Measurements from ENCODE around the gene NOA1. TPM values are rescaled to one million over a fixed set of nuclear protein-coding genes. Genes with fewer than 3 reads are reported as not detected.

NOA1 gene
- total RNA-seq, 4 donors from 2014 or later, result 15.3 to 25.8 (median 21.0) TPM

DNA sequence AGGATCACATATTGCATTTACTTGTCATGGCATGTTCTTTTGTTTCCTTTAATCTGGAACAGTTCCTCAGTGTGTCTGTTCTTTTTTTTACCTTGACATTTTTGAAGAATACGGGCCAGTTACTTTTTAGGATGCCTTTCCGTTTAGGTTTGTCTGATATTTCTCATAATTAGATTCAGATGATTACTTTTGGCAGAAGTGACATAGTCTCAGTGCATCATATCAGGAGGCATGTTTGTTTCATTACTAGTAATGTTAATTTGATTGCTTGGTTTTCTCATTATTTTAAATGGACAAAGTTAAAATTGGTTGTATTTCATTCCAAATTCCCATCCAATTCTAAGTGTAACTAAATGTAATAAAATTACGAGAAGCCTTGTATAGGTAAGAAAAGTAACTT is 9.5 kb upstream of the NOA1 start:
- Histone ChIP-seq H3K36me3 (peaks cover 6 to 65% of the 10 kb centered on the region in 2 donors), H3K9me3 (no peaks in the 10 kb centered on the region), H3K27me3 (no peaks in the 10 kb centered on the region), H3K27ac (no peak overlapping the region), H3K4me1 (peaks cover 0 to 27% (median 3%) of the 10 kb centered on the region in 3 donors), H3K4me3 (no peak overlapping the region)
- TF ChIP-seq POLR2A (IDR thresholded peaks at IDR 0.05) (no peak), EP300 (IDR thresholded peaks at IDR 0.05) (no peak), POLR2AphosphoS5 (IDR thresholded peaks at IDR 0.05) (no peak)
- TF ChIP-seq, protein P1, sequence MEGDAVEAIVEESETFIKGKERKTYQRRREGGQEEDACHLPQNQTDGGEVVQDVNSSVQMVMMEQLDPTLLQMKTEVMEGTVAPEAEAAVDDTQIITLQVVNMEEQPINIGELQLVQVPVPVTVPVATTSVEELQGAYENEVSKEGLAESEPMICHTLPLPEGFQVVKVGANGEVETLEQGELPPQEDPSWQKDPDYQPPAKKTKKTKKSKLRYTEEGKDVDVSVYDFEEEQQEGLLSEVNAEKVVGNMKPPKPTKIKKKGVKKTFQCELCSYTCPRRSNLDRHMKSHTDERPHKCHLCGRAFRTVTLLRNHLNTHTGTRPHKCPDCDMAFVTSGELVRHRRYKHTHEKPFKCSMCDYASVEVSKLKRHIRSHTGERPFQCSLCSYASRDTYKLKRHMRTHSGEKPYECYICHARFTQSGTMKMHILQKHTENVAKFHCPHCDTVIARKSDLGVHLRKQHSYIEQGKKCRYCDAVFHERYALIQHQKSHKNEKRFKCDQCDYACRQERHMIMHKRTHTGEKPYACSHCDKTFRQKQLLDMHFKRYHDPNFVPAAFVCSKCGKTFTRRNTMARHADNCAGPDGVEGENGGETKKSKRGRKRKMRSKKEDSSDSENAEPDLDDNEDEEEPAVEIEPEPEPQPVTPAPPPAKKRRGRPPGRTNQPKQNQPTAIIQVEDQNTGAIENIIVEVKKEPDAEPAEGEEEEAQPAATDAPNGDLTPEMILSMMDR (IDR thresholded peaks at IDR 0.05), result no peak
- WGBS, 2 donors (ENCODE audit: low coverage in 1 of 2), result 90 to 92% methylated on average over 3 of the region's 3 CpGs
- no peak for ATAC-seq

DNA sequence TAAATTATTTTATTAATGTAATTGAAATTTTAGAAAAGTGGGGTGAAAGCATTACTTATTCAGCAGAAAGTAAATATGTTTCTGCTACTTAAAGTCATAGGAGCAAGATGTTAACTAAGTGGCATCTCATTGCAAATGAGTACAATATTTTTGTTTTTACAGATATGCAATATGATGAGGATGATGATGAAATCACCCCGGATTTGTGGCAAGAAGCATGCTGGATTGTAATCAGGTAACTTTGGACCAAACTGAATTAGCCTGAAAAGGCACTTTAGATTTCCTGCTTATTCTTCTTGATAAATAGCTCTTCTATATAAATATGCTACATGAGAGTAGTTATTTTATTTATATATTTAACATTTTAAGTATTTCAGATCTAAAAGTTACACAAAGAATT is 8.8 kb upstream of the NOA1 start:
- peaks cover 0 to 35% (median 11%) of the 10 kb centered on the region in 3 donors for H3K4me1 ChIP-seq
- ATAC-seq, result no peak
- TF ChIP-seq, protein P1 (IDR thresholded peaks at IDR 0.05), result no peak
- TF ChIP-seq EP300 (IDR thresholded peaks at IDR 0.05), result no peak
- no peak for TF ChIP-seq POLR2AphosphoS5 (IDR thresholded peaks at IDR 0.05)
- TF ChIP-seq POLR2A (IDR thresholded peaks at IDR 0.05), result no peak
- no peak overlapping the region for H3K4me3 ChIP-seq
- no peak overlapping the region for H3K27ac ChIP-seq
- WGBS, 2 donors (ENCODE audit: low coverage in 1 of 2), result 86 to 94% methylated on average over 1 of the region's 1 CpG
- H3K36me3 ChIP-seq, result peaks cover 6 to 58% of the 10 kb centered on the region in 2 donors
- no peaks in the 10 kb centered on the region for H3K27me3 ChIP-seq
- no peaks in the 10 kb centered on the region for H3K9me3 ChIP-seq

DNA sequence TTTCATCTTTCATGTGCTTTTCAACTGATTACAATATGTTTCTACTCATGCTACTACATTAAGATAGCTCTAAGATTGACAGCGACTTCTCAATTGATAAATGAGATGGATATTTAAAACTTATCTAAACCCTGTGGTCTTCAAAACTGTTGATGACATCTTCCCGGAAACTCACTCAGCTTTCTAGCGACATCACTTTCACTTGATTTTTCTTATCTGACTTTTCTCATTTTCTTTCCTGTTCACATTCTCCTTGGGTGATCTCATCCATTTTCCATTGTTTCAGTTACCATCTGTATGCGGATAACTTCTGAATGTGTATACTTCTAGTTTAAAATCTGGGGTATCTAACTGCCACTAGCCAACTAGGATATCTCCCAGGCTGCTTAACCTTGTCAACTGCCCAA is 4.4 kb upstream of the NOA1 start:
- Histone ChIP-seq H3K9me3 (no peaks in the 10 kb centered on the region), H3K27me3 (no peaks in the 10 kb centered on the region), H3K27ac (no peak overlapping the region), H3K36me3 (peaks cover 0 to 17% of the 10 kb centered on the region in 2 donors), H3K4me3 (no peak overlapping the region), H3K4me1 (peaks cover 0 to 54% (median 20%) of the 10 kb centered on the region in 3 donors)
- TF ChIP-seq EP300 (IDR thresholded peaks at IDR 0.05) (no peak), POLR2AphosphoS5 (IDR thresholded peaks at IDR 0.05) (no peak), POLR2A (IDR thresholded peaks at IDR 0.05) (no peak)
- TF ChIP-seq, protein P1 (IDR thresholded peaks at IDR 0.05), result no peak
- ATAC-seq, result no peak
- 43 to 70% methylated on average over 4 of the region's 4 CpGs for WGBS, 2 donors (ENCODE audit: low coverage in 1 of 2)

DNA sequence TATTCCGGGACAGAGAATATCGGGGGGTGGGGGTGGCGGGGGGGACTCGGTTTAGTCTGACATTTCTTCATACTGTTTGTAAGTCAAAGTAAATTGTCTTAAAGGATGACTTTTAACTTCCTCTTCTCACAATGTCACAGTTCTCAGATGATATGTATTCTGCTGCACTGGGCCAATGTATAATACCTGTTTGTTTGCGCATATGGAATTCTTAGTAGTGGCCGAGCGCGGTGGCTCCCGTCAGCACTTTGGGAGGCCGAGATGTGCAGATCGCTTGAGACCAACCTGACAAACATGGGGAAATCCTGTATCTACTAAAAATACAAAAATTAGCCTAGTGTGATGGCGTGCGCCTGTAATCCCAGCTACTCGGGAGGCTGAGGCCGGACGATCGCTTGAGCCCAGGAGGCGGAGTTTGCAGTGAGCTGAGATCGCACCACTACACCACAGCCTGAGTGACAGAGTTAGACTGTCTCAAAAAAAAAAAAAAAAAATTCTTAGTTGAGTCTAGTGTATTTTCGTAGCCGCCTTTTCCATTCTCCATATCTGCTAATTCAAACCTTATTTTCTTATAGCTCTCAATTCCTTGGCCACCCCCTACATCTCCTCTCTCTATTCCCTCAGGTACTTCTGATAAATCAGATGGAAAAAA is 2.1 kb upstream of the NOA1 start:
- H3K27ac ChIP-seq, result peak overlapping the region in 3 of 4 donors; percentile 87 to 91 (median 88)
- ATAC-seq, result no peak
- H3K9me3 ChIP-seq, result no peaks in the 10 kb centered on the region
- peaks cover 0 to 72% (median 34%) of the 10 kb centered on the region in 3 donors for H3K4me1 ChIP-seq
- no peaks in the 10 kb centered on the region for H3K27me3 ChIP-seq
- peak overlapping the region; percentile 73 to 93 for H3K4me3 ChIP-seq
- 13 to 20% methylated on average over 7 to 19 of the region's 21 CpGs for WGBS, 2 donors (ENCODE audit: low coverage in 1 of 2)
- H3K36me3 ChIP-seq, result peaks cover 0 to 3% of the 10 kb centered on the region in 2 donors
- no peak for TF ChIP-seq POLR2AphosphoS5 (IDR thresholded peaks at IDR 0.05)
- TF ChIP-seq EP300 (IDR thresholded peaks at IDR 0.05), result no peak
- TF ChIP-seq, protein P1 (IDR thresholded peaks at IDR 0.05), result no peak
- no peak for TF ChIP-seq POLR2A (IDR thresholded peaks at IDR 0.05)

DNA sequence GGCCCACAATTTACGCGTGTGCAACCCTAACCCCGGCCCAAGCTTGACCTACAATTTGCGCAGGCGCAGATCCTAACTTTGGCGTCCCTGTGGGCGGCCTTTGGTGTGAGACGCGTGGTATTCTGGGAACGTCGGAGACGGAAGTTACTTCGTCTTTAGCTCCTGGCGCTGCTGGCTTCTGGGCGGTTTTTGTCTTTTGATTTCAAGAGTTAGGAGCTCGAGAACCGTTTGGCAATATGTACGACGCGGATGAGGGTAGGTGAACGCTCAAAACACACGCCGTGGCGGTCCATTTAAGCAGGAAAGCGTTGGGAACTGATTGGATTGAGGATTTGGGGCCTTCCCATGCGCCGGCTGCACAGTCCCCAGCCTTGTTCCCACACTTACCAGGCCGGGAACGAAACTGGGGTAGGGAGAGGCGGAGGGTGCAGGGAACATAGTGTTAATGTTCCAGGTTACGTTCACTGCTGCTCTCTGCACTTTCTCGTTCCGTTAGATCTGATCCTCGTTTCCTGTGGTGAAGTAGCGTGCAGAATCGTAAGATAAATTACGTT is 1.4 kb upstream of the NOA1 start, which contains the start of gene POLR2B:
TSS of gene POLR2B (plus strand) at position 147 of the 554 bp plus-strand sequence. CDS start at position 237, 90 bp downstream.
- Histone ChIP-seq H3K4me1 (peaks cover 0 to 75% (median 34%) of the 10 kb centered on the region in 3 donors), H3K27me3 (no peaks in the 10 kb centered on the region), H3K36me3 (peaks cover 0 to 10% of the 10 kb centered on the region in 2 donors), H3K4me3 (peak within 1 kb of the TSS; percentile 73 to 93), H3K27ac (peak within 1 kb of the TSS; percentile 83 to 91 (median 88)), H3K9me3 (no peaks in the 10 kb centered on the region)
- WGBS, 2 donors (ENCODE audit: low coverage in 1 of 2), result 0% methylated on average over 9 to 30 of the region's 37 CpGs
- peak; percentile 47 to 63 for TF ChIP-seq POLR2A (IDR thresholded peaks at IDR 0.05)
- TF ChIP-seq EP300 (IDR thresholded peaks at IDR 0.05), result no peak
- TF ChIP-seq POLR2AphosphoS5 (IDR thresholded peaks at IDR 0.05), result peak; percentile 83
- peak; percentile 82 for ATAC-seq

Measured in gastroesophageal sphincter (tissue), 4 donors.